Gastrocnemius medialis (tissue), 4 donors: Measurements from ENCODE around the gene CDKN1C.

Experiments used
- CTCF ChIP-seq, 5 experiments: fragments of 450-650 bp in 3 of 5; fragments of 200-600 bp in 2 of 5; sonication (generic) in 2 of 5; IDR thresholded peaks in 4 of 5; conservative IDR thresholded peaks in 1 of 5; 1 replicate in 4 of 5; 2 replicates in 1 of 5; pipeline ENCODE4 v1.5.1; 2016 to 2019; ENCODE audit warnings: antibody characterized with exemption in 5 of 5, mild to moderate bottlenecking in 3 of 5, moderate library complexity in 3 of 5
- POLR2A ChIP-seq, 2 donors: fragments of 450-650 bp; IDR thresholded peaks; one replicate each; pipeline ENCODE4 v1.6.1; 2017; ENCODE audit warnings: antibody characterized with exemption in 2 of 2, mild to moderate bottlenecking in 2 of 2, moderate library complexity in 2 of 2

DNA sequence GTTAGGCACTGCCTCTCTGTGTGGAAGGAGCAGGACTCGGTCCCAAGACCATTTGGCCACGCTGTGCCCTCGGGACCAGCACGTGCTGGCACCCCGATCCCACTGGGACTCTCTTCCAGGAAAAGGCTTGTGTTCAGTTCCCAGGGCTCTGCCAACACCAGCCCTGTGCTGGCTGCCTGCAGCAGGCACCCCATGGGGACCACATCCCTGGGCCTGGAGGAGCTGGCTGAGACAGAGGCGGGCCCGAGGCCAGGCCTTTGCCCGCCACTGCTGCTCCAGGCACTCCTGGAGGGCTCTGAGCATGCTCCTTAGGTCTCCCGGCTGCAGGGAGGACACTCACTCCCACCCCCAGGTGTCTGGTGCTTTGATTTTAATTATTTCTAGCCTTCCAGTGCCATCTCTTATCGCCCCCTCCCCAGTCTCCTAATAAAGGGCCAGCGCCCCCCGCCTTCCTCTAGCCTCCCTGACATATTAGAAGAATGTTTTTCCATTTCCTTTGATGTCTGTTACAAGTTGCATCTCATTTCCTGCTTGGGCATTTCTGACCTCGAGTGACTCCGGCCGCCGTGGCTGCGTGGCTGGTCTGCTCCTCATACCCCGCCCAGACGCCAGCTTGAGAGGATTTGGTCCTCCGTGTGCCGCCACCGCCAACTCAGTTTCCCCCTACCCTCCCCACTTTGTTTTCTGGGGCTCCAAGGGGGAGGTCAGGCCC is 14.4 kb downstream of the CDKN1C start:
- TF ChIP-seq CTCF (IDR thresholded peaks at IDR 0.05 in 4 of 5, conservative IDR thresholded peaks at IDR 0.05 in 1 of 5): no peak
- no peak for TF ChIP-seq POLR2A (IDR thresholded peaks at IDR 0.05)
